H1 (cell line): ENCODE results near the gene VAPA. TPM values are rescaled to one million over a fixed set of nuclear protein-coding genes. Genes with fewer than 3 reads are reported as not detected.

Source experiments
- CREB1 ChIP-seq: IDR thresholded peaks from 2 replicates; pipeline ENCODE4 v1.6.1; 2012; ENCODE audit warnings: inconsistent platforms
- polyA plus RNA-seq, 7 experiments: library from polyadenylated mRNA; depleted of rRNA in 3 of 7; stranded (reverse) in 5 of 7; unstranded in 2 of 7; fragments of >200 nt in 5 of 7; fragments of 200-250 nt in 2 of 7; gene quantifications; 1 replicate in 5 of 7; 2 replicates in 1 of 7; 4 replicates in 1 of 7; pipeline versions ENCODE4 v1.2.1 to v1.2.3, GENCODE V29; 2011 to 2013; ENCODE audit warnings: missing spikeins in 2 of 7, mixed read lengths in 2 of 7
- total RNA-seq: library from RNA; stranded (reverse); fragmentation: NEBNext Ultra II Directional; extraction: Animal tissue kit (Norgen Biotek cat#: 25700); gene quantifications from 2 replicates; pipeline ENCODE4 v1.2.1, GENCODE V29; 2021
- TF ChIP-seq, protein P1 (sequence below): fragments of 300-600 bp; sonication (generic); IDR thresholded peaks from 2 replicates; pipeline ENCODE4 v1.7.1; 2012; ENCODE audit warnings: low read length, moderate library complexity, mild to moderate bottlenecking, inconsistent platforms; ENCODE audit not compliant: insufficient replicate concordance

The VAPA gene
- total and polyA plus RNA-seq, 2 of the 8 experiments (the other 6 are each of a cell fraction or from before 2014, with no cell fraction given) = 79.7 to 130 TPM

DNA sequence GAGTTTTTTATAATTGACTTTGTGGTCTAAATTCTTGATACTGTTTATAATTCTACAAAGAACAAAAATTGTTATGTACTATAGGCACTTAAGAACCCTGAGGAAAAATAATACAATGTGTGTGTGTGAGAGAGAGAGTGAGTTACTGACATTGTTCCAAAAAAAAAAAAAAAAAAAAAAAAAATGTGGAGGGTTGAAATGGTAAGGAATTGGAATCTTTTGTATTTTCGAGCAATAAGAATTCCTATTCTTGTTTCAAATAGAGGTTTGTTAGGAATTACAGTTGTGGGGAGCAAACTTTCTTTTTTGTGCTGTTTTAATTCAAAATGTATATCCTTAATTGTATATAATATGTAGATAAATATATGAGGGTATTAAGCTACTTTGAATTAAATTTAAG, 45.7 kb downstream of the VAPA start (continued):
- TF ChIP-seq, protein P1, sequence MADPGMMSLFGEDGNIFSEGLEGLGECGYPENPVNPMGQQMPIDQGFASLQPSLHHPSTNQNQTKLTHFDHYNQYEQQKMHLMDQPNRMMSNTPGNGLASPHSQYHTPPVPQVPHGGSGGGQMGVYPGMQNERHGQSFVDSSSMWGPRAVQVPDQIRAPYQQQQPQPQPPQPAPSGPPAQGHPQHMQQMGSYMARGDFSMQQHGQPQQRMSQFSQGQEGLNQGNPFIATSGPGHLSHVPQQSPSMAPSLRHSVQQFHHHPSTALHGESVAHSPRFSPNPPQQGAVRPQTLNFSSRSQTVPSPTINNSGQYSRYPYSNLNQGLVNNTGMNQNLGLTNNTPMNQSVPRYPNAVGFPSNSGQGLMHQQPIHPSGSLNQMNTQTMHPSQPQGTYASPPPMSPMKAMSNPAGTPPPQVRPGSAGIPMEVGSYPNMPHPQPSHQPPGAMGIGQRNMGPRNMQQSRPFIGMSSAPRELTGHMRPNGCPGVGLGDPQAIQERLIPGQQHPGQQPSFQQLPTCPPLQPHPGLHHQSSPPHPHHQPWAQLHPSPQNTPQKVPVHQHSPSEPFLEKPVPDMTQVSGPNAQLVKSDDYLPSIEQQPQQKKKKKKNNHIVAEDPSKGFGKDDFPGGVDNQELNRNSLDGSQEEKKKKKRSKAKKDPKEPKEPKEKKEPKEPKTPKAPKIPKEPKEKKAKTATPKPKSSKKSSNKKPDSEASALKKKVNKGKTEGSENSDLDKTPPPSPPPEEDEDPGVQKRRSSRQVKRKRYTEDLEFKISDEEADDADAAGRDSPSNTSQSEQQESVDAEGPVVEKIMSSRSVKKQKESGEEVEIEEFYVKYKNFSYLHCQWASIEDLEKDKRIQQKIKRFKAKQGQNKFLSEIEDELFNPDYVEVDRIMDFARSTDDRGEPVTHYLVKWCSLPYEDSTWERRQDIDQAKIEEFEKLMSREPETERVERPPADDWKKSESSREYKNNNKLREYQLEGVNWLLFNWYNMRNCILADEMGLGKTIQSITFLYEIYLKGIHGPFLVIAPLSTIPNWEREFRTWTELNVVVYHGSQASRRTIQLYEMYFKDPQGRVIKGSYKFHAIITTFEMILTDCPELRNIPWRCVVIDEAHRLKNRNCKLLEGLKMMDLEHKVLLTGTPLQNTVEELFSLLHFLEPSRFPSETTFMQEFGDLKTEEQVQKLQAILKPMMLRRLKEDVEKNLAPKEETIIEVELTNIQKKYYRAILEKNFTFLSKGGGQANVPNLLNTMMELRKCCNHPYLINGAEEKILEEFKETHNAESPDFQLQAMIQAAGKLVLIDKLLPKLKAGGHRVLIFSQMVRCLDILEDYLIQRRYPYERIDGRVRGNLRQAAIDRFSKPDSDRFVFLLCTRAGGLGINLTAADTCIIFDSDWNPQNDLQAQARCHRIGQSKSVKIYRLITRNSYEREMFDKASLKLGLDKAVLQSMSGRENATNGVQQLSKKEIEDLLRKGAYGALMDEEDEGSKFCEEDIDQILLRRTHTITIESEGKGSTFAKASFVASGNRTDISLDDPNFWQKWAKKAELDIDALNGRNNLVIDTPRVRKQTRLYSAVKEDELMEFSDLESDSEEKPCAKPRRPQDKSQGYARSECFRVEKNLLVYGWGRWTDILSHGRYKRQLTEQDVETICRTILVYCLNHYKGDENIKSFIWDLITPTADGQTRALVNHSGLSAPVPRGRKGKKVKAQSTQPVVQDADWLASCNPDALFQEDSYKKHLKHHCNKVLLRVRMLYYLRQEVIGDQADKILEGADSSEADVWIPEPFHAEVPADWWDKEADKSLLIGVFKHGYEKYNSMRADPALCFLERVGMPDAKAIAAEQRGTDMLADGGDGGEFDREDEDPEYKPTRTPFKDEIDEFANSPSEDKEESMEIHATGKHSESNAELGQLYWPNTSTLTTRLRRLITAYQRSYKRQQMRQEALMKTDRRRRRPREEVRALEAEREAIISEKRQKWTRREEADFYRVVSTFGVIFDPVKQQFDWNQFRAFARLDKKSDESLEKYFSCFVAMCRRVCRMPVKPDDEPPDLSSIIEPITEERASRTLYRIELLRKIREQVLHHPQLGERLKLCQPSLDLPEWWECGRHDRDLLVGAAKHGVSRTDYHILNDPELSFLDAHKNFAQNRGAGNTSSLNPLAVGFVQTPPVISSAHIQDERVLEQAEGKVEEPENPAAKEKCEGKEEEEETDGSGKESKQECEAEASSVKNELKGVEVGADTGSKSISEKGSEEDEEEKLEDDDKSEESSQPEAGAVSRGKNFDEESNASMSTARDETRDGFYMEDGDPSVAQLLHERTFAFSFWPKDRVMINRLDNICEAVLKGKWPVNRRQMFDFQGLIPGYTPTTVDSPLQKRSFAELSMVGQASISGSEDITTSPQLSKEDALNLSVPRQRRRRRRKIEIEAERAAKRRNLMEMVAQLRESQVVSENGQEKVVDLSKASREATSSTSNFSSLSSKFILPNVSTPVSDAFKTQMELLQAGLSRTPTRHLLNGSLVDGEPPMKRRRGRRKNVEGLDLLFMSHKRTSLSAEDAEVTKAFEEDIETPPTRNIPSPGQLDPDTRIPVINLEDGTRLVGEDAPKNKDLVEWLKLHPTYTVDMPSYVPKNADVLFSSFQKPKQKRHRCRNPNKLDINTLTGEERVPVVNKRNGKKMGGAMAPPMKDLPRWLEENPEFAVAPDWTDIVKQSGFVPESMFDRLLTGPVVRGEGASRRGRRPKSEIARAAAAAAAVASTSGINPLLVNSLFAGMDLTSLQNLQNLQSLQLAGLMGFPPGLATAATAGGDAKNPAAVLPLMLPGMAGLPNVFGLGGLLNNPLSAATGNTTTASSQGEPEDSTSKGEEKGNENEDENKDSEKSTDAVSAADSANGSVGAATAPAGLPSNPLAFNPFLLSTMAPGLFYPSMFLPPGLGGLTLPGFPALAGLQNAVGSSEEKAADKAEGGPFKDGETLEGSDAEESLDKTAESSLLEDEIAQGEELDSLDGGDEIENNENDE = peak; percentile 12
- no peak for TF ChIP-seq CREB1
- TF ChIP-seq, all 59 proteins: peak for 1
